ENCODE data around the gene GOLT1A.

GRCh38 chr1:204254031-204254661 lies 40.4 kb upstream of the GOLT1A start:
- TF ChIP-seq, protein P1, sequence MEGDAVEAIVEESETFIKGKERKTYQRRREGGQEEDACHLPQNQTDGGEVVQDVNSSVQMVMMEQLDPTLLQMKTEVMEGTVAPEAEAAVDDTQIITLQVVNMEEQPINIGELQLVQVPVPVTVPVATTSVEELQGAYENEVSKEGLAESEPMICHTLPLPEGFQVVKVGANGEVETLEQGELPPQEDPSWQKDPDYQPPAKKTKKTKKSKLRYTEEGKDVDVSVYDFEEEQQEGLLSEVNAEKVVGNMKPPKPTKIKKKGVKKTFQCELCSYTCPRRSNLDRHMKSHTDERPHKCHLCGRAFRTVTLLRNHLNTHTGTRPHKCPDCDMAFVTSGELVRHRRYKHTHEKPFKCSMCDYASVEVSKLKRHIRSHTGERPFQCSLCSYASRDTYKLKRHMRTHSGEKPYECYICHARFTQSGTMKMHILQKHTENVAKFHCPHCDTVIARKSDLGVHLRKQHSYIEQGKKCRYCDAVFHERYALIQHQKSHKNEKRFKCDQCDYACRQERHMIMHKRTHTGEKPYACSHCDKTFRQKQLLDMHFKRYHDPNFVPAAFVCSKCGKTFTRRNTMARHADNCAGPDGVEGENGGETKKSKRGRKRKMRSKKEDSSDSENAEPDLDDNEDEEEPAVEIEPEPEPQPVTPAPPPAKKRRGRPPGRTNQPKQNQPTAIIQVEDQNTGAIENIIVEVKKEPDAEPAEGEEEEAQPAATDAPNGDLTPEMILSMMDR (IDR thresholded peaks at IDR 0.05) = no peak
- no peak for TF ChIP-seq ZFX (IDR thresholded peaks at IDR 0.05; ENCODE audit: borderline replicate concordance)

Measured in 22Rv1 (cell line).